GM19351 (cell line): ENCODE data around the gene CHST6.
A peak's percentile ranks its signal among the peaks of the same experiment; 100 is the strongest.
"Not testable (repeated sequence)": the region's sequence is repeated elsewhere in the genome, so short reads cannot be mapped to it uniquely, and the experiment has no call there.

Source experiments
- ATAC-seq: cut with Tn5 transposase; IDR thresholded peaks from one replicate; pipeline ENCODE4 v1.9.1; 2021; ENCODE audit warnings: mild to moderate bottlenecking, moderate library complexity; ENCODE audit not compliant: unreplicated experiment

The CHST6 gene

GRCh38 chr16:75495076-75495674 is at the start of gene CHST6:
TSS of gene CHST6 (minus strand) at chr16:75495441. CDS start at chr16:75479828, 15,613 bp downstream.
- peak; percentile 78 for ATAC-seq

- ATAC-seq, result not testable (repeated sequence)
Observed at GRCh38 chr16:75542462-75542861, 47.2 kb upstream of the CHST6 start.

DNA sequence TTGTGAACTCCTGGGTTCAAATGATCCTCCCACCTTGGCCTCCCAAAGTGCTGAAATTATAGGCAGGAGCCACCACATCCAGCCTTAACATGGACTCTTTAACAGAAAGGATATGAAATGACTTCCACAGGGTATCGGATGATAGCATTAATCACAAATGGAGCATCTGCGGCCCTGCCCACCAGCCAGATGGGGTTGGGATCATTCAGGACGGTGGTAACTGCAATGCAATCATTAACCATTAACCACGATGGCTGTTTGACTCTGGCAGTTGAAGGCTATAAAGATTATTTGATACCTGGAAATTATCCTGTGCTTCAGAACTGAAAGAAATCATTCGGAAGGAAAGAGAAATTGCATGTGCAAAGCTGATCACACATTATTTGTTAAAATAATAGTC is 46.0 kb upstream of the CHST6 start:
- ATAC-seq, result no peak

DNA sequence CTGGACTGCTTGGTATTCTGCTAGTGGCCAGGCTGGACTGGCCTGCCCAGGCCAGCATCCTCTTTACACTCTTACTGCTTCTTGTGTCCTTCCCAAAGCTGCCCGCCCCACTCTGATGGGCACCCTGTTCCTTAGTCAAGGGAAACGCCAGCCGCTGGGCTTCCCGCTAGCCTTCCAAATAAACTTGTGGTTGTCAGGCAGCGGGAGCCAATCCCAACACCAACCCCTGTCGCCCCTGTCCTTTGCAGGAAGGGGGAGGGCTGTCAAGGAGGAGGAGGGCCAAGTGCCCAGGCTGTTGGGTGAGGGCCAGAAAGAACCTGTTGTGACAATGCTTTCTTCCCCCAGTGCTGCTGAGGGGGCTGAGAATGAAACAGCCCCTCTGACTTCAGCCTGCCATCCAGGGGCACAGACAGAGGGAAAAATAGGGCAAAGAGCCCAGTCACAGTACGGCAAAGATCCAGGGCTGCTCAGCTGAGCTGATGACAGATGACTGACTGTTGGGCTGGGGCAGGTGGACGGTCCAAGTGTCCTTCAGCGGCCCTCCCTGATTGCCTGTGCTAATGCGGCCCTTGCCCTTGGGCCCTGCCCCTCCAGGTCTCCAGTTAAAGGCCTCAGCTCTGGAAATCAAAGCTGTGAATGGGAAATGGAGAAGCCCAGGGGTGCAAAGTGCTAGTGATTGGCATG is 43.8 kb upstream of the CHST6 start:
- ATAC-seq, result not testable (repeated sequence)

- no peak for ATAC-seq
Observed at GRCh38 chr16:75537776-75538175, 42.5 kb upstream of the CHST6 start.

DNA sequence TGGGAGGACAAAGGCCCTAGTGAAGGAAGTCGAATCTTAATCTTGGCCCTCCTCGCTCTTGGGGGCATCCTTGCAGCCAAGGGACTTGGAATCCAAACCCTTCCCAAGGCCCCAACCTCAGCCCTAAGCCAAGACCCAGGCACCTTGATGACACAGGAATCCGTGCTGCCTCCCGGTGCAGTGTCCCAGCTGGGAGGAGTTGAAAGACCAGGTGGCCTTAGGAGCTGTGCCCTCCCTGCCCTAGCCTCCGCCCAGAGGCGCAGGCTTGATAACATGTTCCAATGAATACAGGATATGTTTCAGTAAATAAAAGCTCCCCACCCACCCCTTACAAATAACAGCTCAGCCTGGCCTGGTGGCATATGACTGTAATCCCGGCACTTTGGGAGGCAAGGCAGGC is 40.7 kb upstream of the CHST6 start, which contains the start of gene CHST5:
CHST5 (minus strand) TSS at position 208 of the 400 bp plus-strand sequence. CDS start 5,724 bp downstream, outside the sequence.
- ATAC-seq, result no peak

DNA sequence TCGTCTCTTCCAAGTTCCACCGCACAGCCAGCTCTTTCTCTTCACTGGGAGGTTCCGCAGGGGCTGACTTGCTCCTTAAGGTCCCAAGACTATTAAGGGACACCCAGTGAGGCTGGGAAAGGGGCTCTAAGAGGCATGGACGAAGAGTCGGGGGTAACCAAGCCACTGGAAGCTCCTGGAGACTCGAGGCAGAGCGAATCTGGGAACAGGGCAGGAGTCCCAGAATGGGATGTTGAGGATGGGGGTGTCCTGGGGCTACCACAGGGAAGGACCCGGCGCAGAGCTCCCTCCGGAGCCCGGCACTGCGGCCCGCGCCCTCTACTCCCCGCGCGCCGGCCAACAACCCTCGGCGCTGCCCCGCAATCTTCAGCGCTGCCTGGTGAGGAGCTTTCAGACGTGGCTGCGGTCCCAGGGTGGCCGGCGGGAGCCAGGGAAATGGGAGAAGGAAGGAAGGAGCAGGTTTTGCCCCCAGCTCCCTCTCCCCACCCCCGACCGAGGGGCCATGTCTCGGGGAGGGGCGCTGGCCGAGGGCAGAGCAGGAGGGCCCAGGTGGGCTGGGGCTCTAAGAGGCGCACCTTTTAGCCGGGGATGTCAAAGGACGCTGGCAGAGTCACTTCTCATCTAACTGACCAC is 40.1 kb upstream of the CHST6 start:
- no peak for ATAC-seq

DNA sequence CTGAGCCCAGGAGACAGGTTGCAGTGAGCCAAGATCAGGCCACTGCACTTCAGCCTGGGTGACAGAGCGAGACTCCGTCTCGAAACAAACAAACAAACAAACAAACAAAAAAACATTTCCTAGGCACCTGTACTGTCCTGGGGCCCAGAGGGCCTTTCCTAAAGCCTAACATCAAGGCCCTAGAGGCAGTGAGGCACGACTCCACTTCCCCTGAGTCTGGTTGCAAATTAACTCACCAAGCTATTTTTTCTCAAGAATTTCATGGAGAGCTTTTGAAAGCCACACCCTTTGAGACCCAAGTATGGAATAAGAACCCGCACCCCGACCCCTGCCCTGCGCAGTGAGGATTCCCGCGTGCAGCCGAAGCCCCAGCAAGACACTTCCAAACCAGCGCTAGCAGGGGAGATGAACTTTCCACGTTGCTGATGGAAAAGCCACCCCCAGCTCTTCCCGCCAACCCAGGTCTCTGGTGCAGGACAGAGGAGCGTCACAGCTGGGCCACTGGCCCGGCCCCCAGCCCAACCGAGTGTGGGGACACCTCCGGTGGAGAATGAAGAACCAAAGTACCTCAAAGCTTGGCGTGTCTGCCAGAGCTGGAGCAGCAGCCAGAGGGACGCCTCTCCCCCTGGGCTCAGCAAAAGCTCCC is 39.4 kb upstream of the CHST6 start:
- ATAC-seq, result no peak

DNA sequence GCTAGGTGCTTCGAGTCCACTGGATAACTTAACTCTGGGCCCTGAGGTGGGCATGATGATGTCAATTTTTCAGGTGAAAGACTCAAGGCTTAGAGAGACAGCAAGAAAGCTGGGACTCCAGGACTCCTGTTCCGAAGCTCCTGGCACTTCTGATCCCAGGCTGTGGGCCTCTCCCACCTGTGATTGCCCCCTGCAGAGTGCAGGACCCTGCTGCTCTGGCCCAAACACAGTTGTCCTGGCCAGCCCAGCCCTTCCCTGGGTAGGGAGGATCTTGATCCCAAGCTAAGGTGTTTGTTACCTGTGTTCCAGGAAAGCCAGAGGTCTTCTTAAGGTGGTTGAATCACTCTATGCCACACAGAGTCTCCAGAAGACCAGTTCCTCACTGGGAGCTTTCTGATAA is 37.5 kb upstream of the CHST6 start:
- ATAC-seq, result no peak

GRCh38 chr16:75532142-75532765 is 37.0 kb upstream of the CHST6 start:
- no peak for ATAC-seq

DNA sequence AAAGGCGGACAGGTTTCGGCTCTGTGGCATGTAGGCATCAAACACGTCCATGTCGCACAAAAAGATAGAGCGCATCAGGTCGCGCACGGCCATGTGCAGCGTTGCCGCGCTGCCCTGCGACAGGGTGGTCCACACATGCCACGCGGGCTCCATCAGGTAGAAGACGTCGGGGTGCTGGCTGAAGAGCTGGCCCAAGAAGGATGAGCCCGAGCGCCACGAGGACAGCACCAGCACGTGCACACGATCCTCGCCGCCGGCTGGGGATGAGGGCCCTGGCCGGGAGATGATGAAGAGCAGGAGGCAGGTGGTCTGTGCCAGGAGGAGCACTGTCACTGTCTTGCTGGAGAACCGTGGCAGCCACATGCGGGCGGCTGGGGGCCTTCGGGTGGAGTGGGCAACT is 34.7 kb upstream of the CHST6 start:
- ATAC-seq, result no peak

- ATAC-seq, result no peak
Observed at GRCh38 chr16:75529056-75529905, 34.0 kb upstream of the CHST6 start.

DNA sequence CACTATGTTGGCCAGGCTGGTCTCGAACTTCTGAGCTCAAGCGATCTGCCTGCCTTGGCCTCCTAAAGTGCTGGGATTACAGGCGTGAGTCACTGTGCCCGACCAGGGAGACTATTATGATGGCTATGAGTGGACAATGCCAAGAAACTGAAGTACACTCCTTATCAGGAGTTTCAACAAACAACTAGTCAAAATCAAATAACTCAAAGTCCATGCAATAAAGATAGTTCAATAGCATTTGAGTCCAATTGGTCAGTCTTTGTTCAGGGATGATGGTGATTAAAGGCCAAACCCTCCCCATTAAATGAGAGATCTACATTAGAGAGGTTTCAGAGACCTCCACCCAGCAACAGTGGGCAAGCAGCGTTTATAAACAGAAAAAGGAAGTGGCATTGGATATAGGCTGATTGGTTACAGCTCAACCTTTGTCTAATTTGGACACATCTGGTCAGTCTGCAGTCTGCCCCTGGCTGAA is 32.6 kb upstream of the CHST6 start:
- no peak for ATAC-seq

GRCh38 chr16:75526032-75526790 is 31.0 kb upstream of the CHST6 start:
- ATAC-seq, result no peak

- ATAC-seq, result no peak
Observed at GRCh38 chr16:75519175-75519574, 23.9 kb upstream of the CHST6 start.

GRCh38 chr16:75516189-75516966 is 21.1 kb upstream of the CHST6 start:
- not testable (repeated sequence) for ATAC-seq

- no peak for ATAC-seq
Observed at GRCh38 chr16:75514296-75514695, 19.1 kb upstream of the CHST6 start.

- no peak for ATAC-seq
Observed at GRCh38 chr16:75506574-75506973, 11.3 kb upstream of the CHST6 start.

GRCh38 chr16:75506107-75506506 is 10.9 kb upstream of the CHST6 start:
- ATAC-seq, result no peak
